GM15510 (cell line): Measurements from ENCODE around the gene MSL1.

Experiments
- POLR2A ChIP-seq: IDR thresholded peaks from 3 replicates; pipeline ENCODE4 v1.6.1; 2011; ENCODE audit warnings: borderline replicate concordance; ENCODE audit not compliant: insufficient read length; ENCODE audit errors: extremely low read depth

The MSL1 gene

GRCh38 chr17:40129498-40129897 lies 7.7 kb downstream of the MSL1 start:
- no peak for TF ChIP-seq POLR2A

GRCh38 chr17:40130352-40131042 lies 8.7 kb downstream of the MSL1 start:
- no peak for TF ChIP-seq POLR2A

GRCh38 chr17:40134184-40134583 lies 12.4 kb downstream of the MSL1 start:
- TF ChIP-seq POLR2A = no peak

GRCh38 chr17:40135817-40136216 lies 14.0 kb downstream of the MSL1 start:
- TF ChIP-seq POLR2A = no peak

- TF ChIP-seq POLR2A = no peak
Observed at GRCh38 chr17:40139566-40140058, 17.8 kb downstream of the MSL1 start.

GRCh38 chr17:40145476-40145875 lies 23.7 kb downstream of the MSL1 start:
- no peak for TF ChIP-seq POLR2A

- no peak for TF ChIP-seq POLR2A
Observed at GRCh38 chr17:40148527-40148926, 26.8 kb downstream of the MSL1 start.

GRCh38 chr17:40150276-40150675 lies 28.5 kb downstream of the MSL1 start:
- no peak for TF ChIP-seq POLR2A

GRCh38 chr17:40151414-40151963 lies 29.7 kb downstream of the MSL1 start:
- TF ChIP-seq POLR2A = no peak

GRCh38 chr17:40153603-40154236 lies 31.9 kb downstream of the MSL1 start:
- no peak for TF ChIP-seq POLR2A

- no peak for TF ChIP-seq POLR2A
Observed at GRCh38 chr17:40157973-40158372, 36.2 kb downstream of the MSL1 start.

- no peak for TF ChIP-seq POLR2A
Observed at GRCh38 chr17:40158438-40159013, 36.8 kb downstream of the MSL1 start.

GRCh38 chr17:40159456-40159855 lies 37.7 kb downstream of the MSL1 start:
- TF ChIP-seq POLR2A = no peak

- no peak for TF ChIP-seq POLR2A
Observed at GRCh38 chr17:40167685-40168261, 46.0 kb downstream of the MSL1 start.

GRCh38 chr17:40168262-40168832 lies 46.6 kb downstream of the MSL1 start:
- no peak for TF ChIP-seq POLR2A
